ENCODE measurements around the gene THADA. TPM values are rescaled to one million over a fixed set of nuclear protein-coding genes. Genes with fewer than 3 reads are reported as not detected.

The THADA gene
- total RNA-seq, 1 experiment from 2014 or later = 20.1 TPM

- H4K5ac ChIP-seq (ENCODE audit: insufficient read length, low read depth, low read length) = no peak overlapping the region
- Mint-ChIP-seq H3K27me3 (ENCODE audit: low read depth) (no peaks in the 10 kb centered on the region; the same call in 1 of the 2 replicates), H3K4me3 (no peak overlapping the region), H3K36me3 (ENCODE audit: insufficient read depth in 1 of 3, low read depth in 3 of 3) (peaks cover 15 to 23% (median 22%) of the 10 kb centered on the region in 3 experiments), H3K4me1 (peaks cover 17 to 22% of the 10 kb centered on the region in 2 experiments), H3K9me3 (peaks cover 6 to 7% of the 10 kb centered on the region in 2 experiments), H3K27ac (peak overlapping the region in 1 of 3 experiments; percentile 84; a peak in 3 of 7 replicates)
- no peak overlapping the region for H2BK15ac ChIP-seq (ENCODE audit: low read depth, low read length)
- no peak overlapping the region for H3K23ac ChIP-seq (ENCODE audit: insufficient read length, low read depth, low read length)
- no peak overlapping the region for H4K91ac ChIP-seq (ENCODE audit: insufficient read length, low read depth, low read length)
- H2AFZ ChIP-seq (ENCODE audit: low read length) = no peak overlapping the region
- H2BK12ac ChIP-seq (ENCODE audit: insufficient read length, low read depth, low read length) = no peak overlapping the region
- no peaks in the 10 kb centered on the region for H3K27me3 ChIP-seq (ENCODE audit: insufficient read depth, low read length)
- WGBS (ENCODE audit: extremely low coverage, insufficient read length, low lambda C conversion rate) = no CpG with 5 or more reads among the region's 10 CpGs
- H2AK5ac ChIP-seq (ENCODE audit: insufficient read length, low read length) = no peak overlapping the region
- no peak for TF ChIP-seq CTCF (conservative IDR thresholded peaks at IDR 0.05)
- H3T11ph ChIP-seq (ENCODE audit: low read length) = no peak overlapping the region
- H2BK20ac ChIP-seq (ENCODE audit: low read depth, low read length, poor library complexity, severe bottlenecking) = no peak overlapping the region
- H3K23me2 ChIP-seq (ENCODE audit: insufficient read length, low read depth, low read length, poor library complexity, severe bottlenecking) = no peaks in the 10 kb centered on the region
- no peak overlapping the region for H3K56ac ChIP-seq (ENCODE audit: insufficient read length, low read depth, low read length)
- no peak overlapping the region for H3K18ac ChIP-seq (ENCODE audit: insufficient read length, low read depth, low read length)
- no peak overlapping the region for H4K8ac ChIP-seq (replicated peaks; ENCODE audit: insufficient read length, low read depth, low read length)
- H3K79me1 ChIP-seq (ENCODE audit: insufficient read depth, low read depth, low read length, poor library complexity, severe bottlenecking) = no peaks in the 10 kb centered on the region
- H3K4me2 ChIP-seq (ENCODE audit: insufficient read depth, insufficient read length, low read length) = no peak overlapping the region
- no peaks in the 10 kb centered on the region for H4K20me1 ChIP-seq (ENCODE audit: control insufficient read depth, insufficient read depth, insufficient read length)
- no peak overlapping the region for H3K14ac ChIP-seq (ENCODE audit: insufficient read depth, low read length)
- DNase-seq = no peak
- no peaks in the 10 kb centered on the region for H3K79me2 ChIP-seq (ENCODE audit: insufficient read depth, low read length)
- no peak overlapping the region for H2BK5ac ChIP-seq (ENCODE audit: insufficient read length, low read length)
- H3K4me1 ChIP-seq (ENCODE audit: insufficient read depth, low read length) = no peaks in the 10 kb centered on the region
- H3K9me3 ChIP-seq (ENCODE audit: control insufficient read depth, low read depth, low read length) = no peaks in the 10 kb centered on the region
- no peak overlapping the region for H3K4ac ChIP-seq (ENCODE audit: low read depth, low read length)
- H3K9ac ChIP-seq (ENCODE audit: extremely low read depth, insufficient read length, low read length) = no peak overlapping the region
- H3K27ac ChIP-seq (ENCODE audit: insufficient read length, low read depth, low read length) = no peak overlapping the region
- H2BK120ac ChIP-seq (ENCODE audit: low read depth, low read length, poor library complexity, severe bottlenecking) = no peak overlapping the region
Measured at GRCh38 chr2:43278564-43279220, 317.1 kb downstream of the THADA start.

Measured in H9 (cell line).